Activated B cell treated with CpG ODN at 0.5 μM for 24 hours (primary cell): ENCODE results near the gene OCA2. TPM values are rescaled to one million over a fixed set of nuclear protein-coding genes. Genes with fewer than 3 reads are reported as not detected.

Source experiments
- ATAC-seq: fragments of 200-7000 bp; cut with Tn5 transposase; one replicate; pipeline ENCODE4 v1.10.0; 2021; ENCODE audit warnings: low read depth, mild to moderate bottlenecking, moderate library complexity
- CTCF ChIA-PET: fragments of 350-600 bp; sonication (Branson Sonifier 250); formaldehyde crosslinking; loops from one replicate; lab custom pipeline; 2021; ENCODE audit warnings: antibody characterized with exemption; lab: Charles Lee
- POLR2A ChIA-PET: fragments of 350-600 bp; sonication (Branson Sonifier 250); formaldehyde crosslinking; loops from one replicate; lab custom pipeline; 2021; ENCODE audit warnings: antibody characterized with exemption; lab: Charles Lee
- DNase-seq: peaks from one replicate; pipeline ENCODE4 v3.0.0; 2022
- H3K27ac Mint-ChIP-seq: one replicate; pipeline ENCODE4 v1.8.0; 2020; ENCODE audit warnings: mixed read lengths
- H3K27me3 Mint-ChIP-seq: one replicate; pipeline ENCODE4 v1.8.0; 2021; ENCODE audit warnings: mixed read lengths
- H3K36me3 Mint-ChIP-seq: one replicate; pipeline ENCODE4 v1.8.0; 2021; ENCODE audit warnings: low read depth, mixed read lengths
- H3K4me1 Mint-ChIP-seq: one replicate; pipeline ENCODE4 v1.8.0; 2021; ENCODE audit warnings: mixed read lengths
- H3K4me3 Mint-ChIP-seq: one replicate; pipeline ENCODE4 v1.8.0; 2020; ENCODE audit warnings: mild to moderate bottlenecking, mixed read lengths
- H3K9me3 Mint-ChIP-seq: one replicate; pipeline ENCODE4 v1.8.0; 2020; ENCODE audit warnings: mixed read lengths
- intact Hi-C: fragments of 100-400 bp; cut with micrococcal nuclease; formaldehyde crosslinking; loops from one replicate; pipeline ENCODE4 v1.15.1; 2024
- total RNA-seq: library from RNA; stranded (reverse); gene quantifications from 2 replicates; pipeline ENCODE4 v1.2.3, GENCODE V29; 2022
- TF ChIP-seq, protein P1 (sequence below): fragments of 200-600 bp; IDR thresholded peaks from one replicate; pipeline ENCODE4 v1.8.0; 2022; ENCODE audit warnings: antibody characterized with exemption, mild to moderate bottlenecking

Gene OCA2
- total RNA-seq, 1 donor from 2014 or later: not detected

DNA sequence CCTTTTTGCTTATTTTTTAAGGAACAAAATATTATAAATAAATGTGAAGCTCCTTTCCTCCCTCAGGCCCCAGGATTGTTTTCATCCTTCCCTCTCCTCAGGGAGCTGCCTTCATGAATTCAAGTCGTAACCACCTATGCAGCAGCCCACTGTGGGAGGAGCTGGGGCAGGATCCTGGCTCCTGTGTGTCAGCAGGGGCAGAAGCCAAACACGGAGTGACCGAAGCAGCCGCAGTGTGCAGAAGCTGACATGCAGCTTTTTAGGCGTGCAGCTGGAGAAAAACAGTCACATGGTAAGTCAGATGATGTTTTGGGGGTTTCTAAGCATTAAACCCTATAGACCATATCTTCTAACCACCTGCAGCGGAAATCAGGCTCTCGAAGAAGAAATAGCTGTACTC is 231.3 kb downstream of the OCA2 start:
- DNase-seq (no peak), ATAC-seq (no peak)
- TF ChIP-seq, protein P1, sequence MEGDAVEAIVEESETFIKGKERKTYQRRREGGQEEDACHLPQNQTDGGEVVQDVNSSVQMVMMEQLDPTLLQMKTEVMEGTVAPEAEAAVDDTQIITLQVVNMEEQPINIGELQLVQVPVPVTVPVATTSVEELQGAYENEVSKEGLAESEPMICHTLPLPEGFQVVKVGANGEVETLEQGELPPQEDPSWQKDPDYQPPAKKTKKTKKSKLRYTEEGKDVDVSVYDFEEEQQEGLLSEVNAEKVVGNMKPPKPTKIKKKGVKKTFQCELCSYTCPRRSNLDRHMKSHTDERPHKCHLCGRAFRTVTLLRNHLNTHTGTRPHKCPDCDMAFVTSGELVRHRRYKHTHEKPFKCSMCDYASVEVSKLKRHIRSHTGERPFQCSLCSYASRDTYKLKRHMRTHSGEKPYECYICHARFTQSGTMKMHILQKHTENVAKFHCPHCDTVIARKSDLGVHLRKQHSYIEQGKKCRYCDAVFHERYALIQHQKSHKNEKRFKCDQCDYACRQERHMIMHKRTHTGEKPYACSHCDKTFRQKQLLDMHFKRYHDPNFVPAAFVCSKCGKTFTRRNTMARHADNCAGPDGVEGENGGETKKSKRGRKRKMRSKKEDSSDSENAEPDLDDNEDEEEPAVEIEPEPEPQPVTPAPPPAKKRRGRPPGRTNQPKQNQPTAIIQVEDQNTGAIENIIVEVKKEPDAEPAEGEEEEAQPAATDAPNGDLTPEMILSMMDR: no peak
- Mint-ChIP-seq H3K36me3 (no peaks in the 10 kb centered on the region), H3K4me1 (no peaks in the 10 kb centered on the region), H3K9me3 (no peaks in the 10 kb centered on the region), H3K4me3 (no peak overlapping the region), H3K27me3 (no peaks in the 10 kb centered on the region), H3K27ac (no peak overlapping the region)
- ChIA-PET CTCF (no interaction called here), POLR2A (no interaction called here)
- intact Hi-C loops: no loop called here

DNA sequence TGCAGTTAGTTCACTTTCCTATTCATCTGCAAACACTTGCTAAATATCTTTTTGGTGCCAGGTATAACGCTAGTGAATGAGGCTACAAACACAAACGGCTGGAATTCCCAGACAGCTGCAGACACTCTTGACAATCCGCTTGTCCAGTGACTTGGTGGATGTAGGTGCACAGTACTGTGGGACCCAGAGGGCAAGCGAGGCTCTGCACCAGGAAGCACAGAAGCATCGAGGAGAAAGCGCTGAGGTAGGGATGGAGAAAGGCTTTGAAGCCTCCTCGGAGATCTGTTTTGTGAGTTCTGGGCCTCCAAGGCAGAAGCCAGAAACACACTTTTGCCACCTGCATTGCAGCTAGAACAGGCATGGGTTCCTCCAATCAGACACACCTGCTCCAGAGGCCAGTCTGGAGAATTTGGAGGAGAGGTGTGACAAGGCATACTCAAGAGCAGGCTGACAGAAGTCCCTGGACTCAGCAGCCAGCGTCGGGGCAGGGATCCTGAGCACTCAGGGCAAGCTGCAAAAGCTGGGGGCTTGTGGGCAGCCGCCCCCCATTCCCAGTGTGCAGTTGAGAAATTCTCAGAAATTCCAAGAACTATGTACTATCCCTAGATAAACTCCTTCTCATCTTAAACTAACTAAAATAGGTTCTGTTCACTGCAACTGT is 232.5 kb downstream of the OCA2 start:
- H3K27me3 Mint-ChIP-seq: no peaks in the 10 kb centered on the region
- no peaks in the 10 kb centered on the region for H3K4me1 Mint-ChIP-seq
- intact Hi-C loops: no loop called here
- H3K9me3 Mint-ChIP-seq: no peaks in the 10 kb centered on the region
- CTCF ChIA-PET: no interaction called here
- H3K36me3 Mint-ChIP-seq: no peaks in the 10 kb centered on the region
- POLR2A ChIA-PET: no interaction called here
- ATAC-seq: no peak
- no peak overlapping the region for H3K4me3 Mint-ChIP-seq
- no peak overlapping the region for H3K27ac Mint-ChIP-seq
- TF ChIP-seq, protein P1: no peak
- no peak for DNase-seq

DNA sequence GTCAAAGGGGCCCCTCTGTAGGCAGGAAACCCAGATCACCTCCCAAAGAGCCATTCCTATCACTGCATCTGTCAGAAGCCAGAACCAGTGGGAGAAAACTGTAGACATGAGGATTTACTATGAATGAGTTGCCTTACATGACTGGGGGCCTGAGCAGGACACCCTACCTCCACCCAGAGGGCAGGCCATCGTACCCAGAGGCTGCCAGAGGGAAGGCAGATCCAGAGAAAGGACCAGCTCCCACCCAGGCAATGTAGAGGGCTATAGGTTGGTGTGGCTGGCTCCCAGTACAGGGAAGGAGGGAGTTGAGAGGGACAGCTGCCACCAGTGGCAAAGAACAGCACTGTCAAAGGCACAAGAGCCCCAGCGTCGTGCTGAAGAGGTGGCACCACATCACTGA is 233.2 kb downstream of the OCA2 start:
- H3K27ac Mint-ChIP-seq: no peak overlapping the region
- ATAC-seq (no peak), DNase-seq (no peak)
- ChIA-PET POLR2A (no interaction called here), CTCF (no interaction called here)
- intact Hi-C loops: no loop called here
- no peaks in the 10 kb centered on the region for H3K36me3 Mint-ChIP-seq
- no peak overlapping the region for H3K4me3 Mint-ChIP-seq
- no peaks in the 10 kb centered on the region for H3K9me3 Mint-ChIP-seq
- H3K27me3 Mint-ChIP-seq: no peaks in the 10 kb centered on the region
- no peaks in the 10 kb centered on the region for H3K4me1 Mint-ChIP-seq
- TF ChIP-seq, protein P1: no peak

DNA sequence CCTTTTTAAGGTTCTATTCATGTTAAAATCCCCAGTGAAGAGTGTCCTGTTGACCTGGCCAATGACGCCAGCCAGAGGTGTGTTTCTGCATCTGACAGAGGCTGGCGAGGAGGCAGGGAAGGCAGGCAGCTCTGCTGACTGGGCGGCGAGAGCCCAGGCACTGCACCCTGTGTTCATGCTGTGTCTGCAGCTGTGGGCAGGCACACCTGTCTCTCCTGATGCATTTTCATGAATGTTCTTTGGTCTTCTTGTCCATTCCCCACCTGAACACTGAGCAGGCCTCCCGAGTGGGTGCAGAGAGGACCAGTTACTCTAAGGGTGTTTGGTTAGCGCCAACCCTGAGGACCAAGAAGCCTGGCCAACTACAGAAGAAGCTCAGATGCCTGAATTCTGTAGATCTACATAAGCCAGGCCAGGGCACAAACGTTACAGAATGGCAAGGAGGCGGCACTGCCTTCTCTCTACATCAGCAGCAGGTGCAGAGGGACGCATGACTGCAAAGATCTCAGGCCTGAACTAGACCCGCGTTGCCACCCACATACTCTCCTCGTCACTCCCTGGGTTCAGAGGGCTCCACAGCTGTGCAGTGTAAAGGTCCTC is 233.7 kb downstream of the OCA2 start:
- no peak for ATAC-seq
- Mint-ChIP-seq H3K9me3 (no peaks in the 10 kb centered on the region), H3K4me1 (no peaks in the 10 kb centered on the region), H3K36me3 (no peaks in the 10 kb centered on the region), H3K4me3 (no peak overlapping the region), H3K27me3 (no peaks in the 10 kb centered on the region), H3K27ac (no peak overlapping the region)
- CTCF ChIA-PET: no interaction called here
- TF ChIP-seq, protein P1: no peak
- DNase-seq: no peak
- intact Hi-C loops: no loop called here
- POLR2A ChIA-PET: no interaction called here

DNA sequence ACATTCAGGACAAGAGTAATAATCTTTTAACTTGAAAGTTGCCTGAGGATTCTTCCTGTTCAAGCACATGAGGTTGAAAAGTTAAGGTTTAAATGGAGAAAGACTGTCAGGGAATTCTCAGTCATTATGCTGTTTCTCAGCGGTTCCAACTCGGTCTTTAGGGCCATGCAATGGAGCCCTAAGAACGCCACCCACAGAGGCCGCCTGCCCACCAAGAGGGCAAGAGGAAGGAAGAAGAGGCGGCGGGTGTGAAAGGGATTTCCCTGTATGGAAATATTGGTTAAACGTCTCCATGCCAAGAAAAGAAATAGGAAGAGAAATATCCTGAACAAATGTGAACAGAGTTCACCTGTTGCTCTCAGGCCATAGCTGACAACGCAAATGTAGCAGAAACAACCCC is 234.4 kb downstream of the OCA2 start:
- no peaks in the 10 kb centered on the region for H3K9me3 Mint-ChIP-seq
- TF ChIP-seq, protein P1: no peak

More for the DNA sequence above, 234.4 kb downstream of the OCA2 start:
- ATAC-seq (no peak), DNase-seq (no peak)
- no peak overlapping the region for H3K4me3 Mint-ChIP-seq
- no peaks in the 10 kb centered on the region for H3K36me3 Mint-ChIP-seq
- POLR2A ChIA-PET: no interaction called here
- no peak overlapping the region for H3K27ac Mint-ChIP-seq
- no peaks in the 10 kb centered on the region for H3K27me3 Mint-ChIP-seq
- CTCF ChIA-PET: no interaction called here
- no peaks in the 10 kb centered on the region for H3K4me1 Mint-ChIP-seq
- intact Hi-C loops: no loop called here
